Activated CD8-positive, alpha-beta T cell treated with anti-CD3 and anti-CD28 coated beads, Interleukin-2, amount 10 ng/mL, durations not matched to agents 7 days and 5 days (primary cell): ENCODE results near the gene KMO. TPM values are rescaled to one million over a fixed set of nuclear protein-coding genes. Genes with fewer than 3 reads are reported as not detected.

Source experiments
- ATAC-seq: fragments of 150-1000 bp; cut with Tn5 transposase; one replicate; pipeline ENCODE4 v1.10.0; 2021; ENCODE audit warnings: moderate library complexity
- CTCF ChIA-PET: fragments of 350-600 bp; sonication (Branson Sonifier 250); formaldehyde crosslinking; loops from one replicate; lab custom pipeline; 2021; ENCODE audit warnings: antibody characterized with exemption; lab: Charles Lee
- POLR2A ChIA-PET: fragments of 350-600 bp; sonication (Branson Sonifier 250); formaldehyde crosslinking; loops from one replicate; lab custom pipeline; 2021; ENCODE audit warnings: antibody characterized with exemption; lab: Charles Lee
- DNase-seq: peaks from one replicate; pipeline ENCODE4 v3.0.0-alpha.2; 2020
- H3K27ac Mint-ChIP-seq: one replicate; pipeline ENCODE4 v1.8.0; 2021; ENCODE audit warnings: mild to moderate bottlenecking, mixed read lengths
- H3K27me3 Mint-ChIP-seq: one replicate; pipeline ENCODE4 v1.8.0; 2021; ENCODE audit warnings: low read depth, mixed read lengths
- H3K36me3 Mint-ChIP-seq: one replicate; pipeline ENCODE4 v1.8.0; 2021; ENCODE audit warnings: low read depth, mixed read lengths
- H3K4me1 Mint-ChIP-seq: one replicate; pipeline ENCODE4 v1.8.0; 2021; ENCODE audit warnings: low read depth, mixed read lengths
- H3K4me3 Mint-ChIP-seq: one replicate; pipeline ENCODE4 v1.8.0; 2021; ENCODE audit warnings: mild to moderate bottlenecking, mixed read lengths
- H3K9me3 Mint-ChIP-seq: one replicate; pipeline ENCODE4 v1.8.0; 2022; ENCODE audit warnings: mixed read lengths; ENCODE audit not compliant: insufficient read depth
- total RNA-seq, 2 experiments: library from RNA; stranded (reverse); gene quantifications; one replicate each; pipeline ENCODE4 v1.2.3, GENCODE V29; 2021

The KMO gene
- total RNA-seq, 2 experiments from 2014 or later: not detected

- no peak for ATAC-seq
Measured at GRCh38 chr1:241542199-241542907, 10.2 kb downstream of the KMO start.

DNA sequence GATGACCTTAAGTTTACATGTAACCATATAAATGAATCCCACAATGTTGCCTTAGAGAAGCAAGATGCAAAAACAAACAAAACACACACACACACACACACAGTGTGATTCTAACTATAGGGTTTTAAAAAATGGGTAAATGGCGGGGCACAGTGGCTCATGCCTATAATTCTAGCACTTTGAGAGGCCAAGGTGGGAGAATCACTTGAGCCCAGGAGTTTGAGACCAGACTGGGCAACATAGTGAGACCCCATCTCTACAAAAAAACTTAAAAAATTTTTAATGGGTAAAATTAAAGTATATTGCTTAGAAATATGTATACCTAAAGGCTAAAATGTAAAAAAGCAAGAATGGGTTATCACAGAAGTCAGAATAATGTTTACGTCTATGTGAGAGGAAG is 15.8 kb downstream of the KMO start:
- POLR2A ChIA-PET: no interaction called here

More at GRCh38 chr1:241542199-241542907, 10.2 kb downstream of the KMO start:
- ChIA-PET CTCF (no interaction called here), POLR2A (no interaction called here)
- H3K4me1 Mint-ChIP-seq: no peaks in the 10 kb centered on the region
- H3K36me3 Mint-ChIP-seq: no peaks in the 10 kb centered on the region
- no peak for DNase-seq
- H3K9me3 Mint-ChIP-seq: no peaks in the 10 kb centered on the region
- H3K27me3 Mint-ChIP-seq: no peaks in the 10 kb centered on the region
- no peak overlapping the region for H3K27ac Mint-ChIP-seq
- H3K4me3 Mint-ChIP-seq: no peak overlapping the region

GRCh38 chr1:241550318-241550717 is 18.1 kb downstream of the KMO start:
- CTCF ChIA-PET: interaction anchor here (0.7 to 1.5 kb wide), 3 partner anchors 18 to 61 kb away, joined by 3 to 6 read pairs (median 3); partner anchors contain the start of gene KMO
- H3K4me3 Mint-ChIP-seq: no peak overlapping the region
- DNase-seq (no peak), ATAC-seq (no peak)
- POLR2A ChIA-PET: no interaction called here
- H3K9me3 Mint-ChIP-seq: no peaks in the 10 kb centered on the region
- peaks cover 17% of the 10 kb centered on the region for H3K4me1 Mint-ChIP-seq
- no peaks in the 10 kb centered on the region for H3K27me3 Mint-ChIP-seq
- no peak overlapping the region for H3K27ac Mint-ChIP-seq
- no peaks in the 10 kb centered on the region for H3K36me3 Mint-ChIP-seq

More for the DNA sequence above, 15.8 kb downstream of the KMO start:
- CTCF ChIA-PET: no interaction called here
- Mint-ChIP-seq H3K27ac (no peak overlapping the region), H3K9me3 (no peaks in the 10 kb centered on the region), H3K36me3 (no peaks in the 10 kb centered on the region), H3K27me3 (no peaks in the 10 kb centered on the region), H3K4me1 (peaks cover 17% of the 10 kb centered on the region), H3K4me3 (no peak overlapping the region)
- no peak for ATAC-seq
- DNase-seq: no peak

GRCh38 chr1:241551759-241552638 is 19.8 kb downstream of the KMO start:
- H3K27me3 Mint-ChIP-seq: no peaks in the 10 kb centered on the region
- peaks cover 17% of the 10 kb centered on the region for H3K4me1 Mint-ChIP-seq
- ATAC-seq (peak; percentile 81), DNase-seq (peak; percentile 35)
- peak overlapping the region; percentile 59 for H3K4me3 Mint-ChIP-seq
- H3K27ac Mint-ChIP-seq: peak overlapping the region; percentile 80
- no peaks in the 10 kb centered on the region for H3K36me3 Mint-ChIP-seq
- POLR2A ChIA-PET: no interaction called here
- H3K9me3 Mint-ChIP-seq: no peaks in the 10 kb centered on the region
- CTCF ChIA-PET: interaction anchor here (1.8 kb wide), 1 partner anchor 59 kb away, joined by 6 read pairs; no protein-coding TSS in a partner anchor

GRCh38 chr1:241553886-241554592 is 21.9 kb downstream of the KMO start:
- H3K4me1 Mint-ChIP-seq: peaks cover 17% of the 10 kb centered on the region
- CTCF ChIA-PET: no interaction called here
- ATAC-seq (no peak), DNase-seq (no peak)
- H3K9me3 Mint-ChIP-seq: no peaks in the 10 kb centered on the region
- H3K27ac Mint-ChIP-seq: no peak overlapping the region
- POLR2A ChIA-PET: interaction anchor here (0.6 kb wide), 1 partner anchor 360 kb away, joined by 4 read pairs; no protein-coding TSS in a partner anchor
- no peaks in the 10 kb centered on the region for H3K36me3 Mint-ChIP-seq
- no peak overlapping the region for H3K4me3 Mint-ChIP-seq
- H3K27me3 Mint-ChIP-seq: no peaks in the 10 kb centered on the region

GRCh38 chr1:241555526-241555925 is 23.3 kb downstream of the KMO start:
- Mint-ChIP-seq H3K36me3 (no peaks in the 10 kb centered on the region), H3K27ac (no peak overlapping the region), H3K4me3 (no peak overlapping the region), H3K4me1 (peaks cover 17% of the 10 kb centered on the region), H3K9me3 (no peaks in the 10 kb centered on the region), H3K27me3 (no peaks in the 10 kb centered on the region)
- DNase-seq (no peak), ATAC-seq (no peak)
- ChIA-PET CTCF (interaction anchor here (1.2 kb wide), 1 partner anchor 23 kb away, joined by 3 read pairs; the partner anchor contains the start of gene KMO), POLR2A (interaction anchor here (0.6 kb wide), 1 partner anchor 36 kb away, joined by 3 read pairs; no protein-coding TSS in a partner anchor)

DNA sequence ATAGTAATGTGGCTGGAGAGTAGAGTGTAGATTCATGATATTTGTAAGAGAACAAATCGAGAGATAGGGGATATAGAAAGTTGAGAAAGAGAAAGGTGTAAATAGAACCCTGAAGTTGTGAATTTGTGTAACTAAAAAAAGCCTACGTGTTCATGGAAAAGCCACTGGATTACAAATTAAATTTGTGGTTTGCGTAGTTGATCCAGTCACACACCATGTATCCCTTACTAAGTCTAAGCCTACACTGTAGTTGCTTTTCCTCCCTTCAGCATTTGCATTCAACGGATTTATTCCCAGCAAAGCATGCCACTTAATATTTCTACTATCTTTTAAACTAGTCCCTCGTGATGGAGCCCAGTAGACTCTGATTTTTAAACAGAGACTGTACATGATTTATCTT is 24.9 kb downstream of the KMO start:
- no peaks in the 10 kb centered on the region for H3K36me3 Mint-ChIP-seq
- no peak for DNase-seq
- peaks cover 5% of the 10 kb centered on the region for H3K4me1 Mint-ChIP-seq
- no peaks in the 10 kb centered on the region for H3K27me3 Mint-ChIP-seq
- no peak overlapping the region for H3K4me3 Mint-ChIP-seq
- H3K27ac Mint-ChIP-seq: no peak overlapping the region
- no peaks in the 10 kb centered on the region for H3K9me3 Mint-ChIP-seq
- ChIA-PET POLR2A (no interaction called here), CTCF (no interaction called here)
- ATAC-seq: no peak

- no peaks in the 10 kb centered on the region for H3K27me3 Mint-ChIP-seq
- H3K9me3 Mint-ChIP-seq: no peaks in the 10 kb centered on the region
- peaks cover 1% of the 10 kb centered on the region for H3K4me1 Mint-ChIP-seq
- CTCF ChIA-PET: no interaction called here
- no peak for ATAC-seq
- H3K4me3 Mint-ChIP-seq: no peak overlapping the region
- no peak overlapping the region for H3K27ac Mint-ChIP-seq
- no peaks in the 10 kb centered on the region for H3K36me3 Mint-ChIP-seq
- no peak for DNase-seq
- POLR2A ChIA-PET: no interaction called here
Measured at GRCh38 chr1:241557551-241558193, 25.5 kb downstream of the KMO start.

GRCh38 chr1:241560146-241560848 is 28.1 kb downstream of the KMO start:
- Mint-ChIP-seq H3K36me3 (no peaks in the 10 kb centered on the region), H3K4me3 (no peak overlapping the region), H3K27me3 (no peaks in the 10 kb centered on the region), H3K9me3 (no peaks in the 10 kb centered on the region), H3K27ac (no peak overlapping the region), H3K4me1 (no peaks in the 10 kb centered on the region)
- DNase-seq (no peak), ATAC-seq (no peak)
- ChIA-PET POLR2A (no interaction called here), CTCF (no interaction called here)

GRCh38 chr1:241560849-241561187 is 28.6 kb downstream of the KMO start:
- H3K4me1 Mint-ChIP-seq: no peaks in the 10 kb centered on the region
- CTCF ChIA-PET: no interaction called here
- no peaks in the 10 kb centered on the region for H3K27me3 Mint-ChIP-seq
- DNase-seq (no peak), ATAC-seq (no peak)
- H3K27ac Mint-ChIP-seq: no peak overlapping the region
- POLR2A ChIA-PET: no interaction called here
- H3K4me3 Mint-ChIP-seq: no peak overlapping the region
- H3K36me3 Mint-ChIP-seq: no peaks in the 10 kb centered on the region
- H3K9me3 Mint-ChIP-seq: no peaks in the 10 kb centered on the region

DNA sequence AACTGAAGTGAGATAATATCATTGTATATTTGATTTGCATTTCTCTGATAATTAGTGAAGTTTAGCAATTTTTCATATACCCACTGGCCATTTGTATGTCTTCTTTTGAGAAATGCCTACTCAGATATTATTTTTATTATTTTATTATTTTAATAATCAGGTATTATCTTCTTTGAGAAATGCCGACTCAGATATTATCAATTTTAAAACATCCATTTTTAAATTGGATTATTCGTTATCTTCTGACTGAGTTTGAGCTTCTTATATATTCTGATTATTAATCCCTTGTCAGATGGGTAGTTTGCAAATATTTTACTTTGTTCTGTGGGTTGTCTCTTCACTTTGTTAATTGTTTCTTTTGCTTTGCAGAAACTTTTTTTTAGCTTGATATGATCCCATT is 37.7 kb downstream of the KMO start:
- Mint-ChIP-seq H3K27me3 (peaks cover 8% of the 10 kb centered on the region), H3K9me3 (no peaks in the 10 kb centered on the region), H3K4me1 (no peaks in the 10 kb centered on the region), H3K36me3 (no peaks in the 10 kb centered on the region), H3K4me3 (no peak overlapping the region), H3K27ac (no peak overlapping the region)
- ChIA-PET CTCF (interaction anchor here (0.6 kb wide), 1 partner anchor 383 kb away, joined by 3 read pairs; no protein-coding TSS in a partner anchor), POLR2A (no interaction called here)
- DNase-seq: no peak
- ATAC-seq: no peak
